H1 (cell line): Measurements from ENCODE around the gene ANKFN1. TPM values are rescaled to one million over a fixed set of nuclear protein-coding genes. Genes with fewer than 3 reads are reported as not detected.

ENCODE experiments used
- BACH1 ChIP-seq: IDR thresholded peaks from 2 replicates; pipeline ENCODE4 v1.6.1; 2012; ENCODE audit warnings: low read length, improper control_type of control experiment
- CEBPB ChIP-seq: IDR thresholded peaks from 2 replicates; pipeline ENCODE4 v1.6.1; 2012; ENCODE audit warnings: low read depth, low read length
- SIRT6 ChIP-seq: IDR thresholded peaks from one replicate; pipeline ENCODE4 v1.7.1; 2012; ENCODE audit warnings: low read length, inconsistent platforms
- SRF ChIP-seq: IDR thresholded peaks from 2 replicates; pipeline ENCODE4 v1.6.1; 2011; ENCODE audit warnings: mild to moderate bottlenecking, low read depth, low read length, moderate library complexity
- ZNF274 ChIP-seq: IDR thresholded peaks from 2 replicates; pipeline ENCODE4 v1.7.0; 2012; ENCODE audit warnings: low read length, borderline replicate concordance; ENCODE audit errors: extremely low read depth
- polyA plus RNA-seq, 7 experiments: library from polyadenylated mRNA; depleted of rRNA in 3 of 7; stranded (reverse) in 5 of 7; unstranded in 2 of 7; fragments of >200 nt in 5 of 7; fragments of 200-250 nt in 2 of 7; gene quantifications; 1 replicate in 5 of 7; 2 replicates in 1 of 7; 4 replicates in 1 of 7; pipeline versions ENCODE4 v1.2.1 to v1.2.3, GENCODE V29; 2011 to 2013; ENCODE audit warnings: missing spikeins in 2 of 7, mixed read lengths in 2 of 7
- total RNA-seq: library from RNA; stranded (reverse); fragmentation: NEBNext Ultra II Directional; extraction: Animal tissue kit (Norgen Biotek cat#: 25700); gene quantifications from 2 replicates; pipeline ENCODE4 v1.2.1, GENCODE V29; 2021

Gene ANKFN1
- total and polyA plus RNA-seq, 2 of the 8 experiments (the other 6 are each of a cell fraction or from before 2014, with no cell fraction given): not detected

GRCh38 chr17:56244268-56244890, 91.1 kb downstream of the ANKFN1 start (continued):
- no peak for TF ChIP-seq ZNF274
- TF ChIP-seq CEBPB: no peak
- TF ChIP-seq SIRT6: no peak
- no peak for TF ChIP-seq BACH1
- TF ChIP-seq SRF: no peak
